K562 (cell line): ENCODE results near the gene SV2C. TPM values are rescaled to one million over a fixed set of nuclear protein-coding genes. Genes with fewer than 3 reads are reported as not detected.

Source experiments
- AFF4 ChIP-seq: sonication (generic); formaldehyde crosslinking; IDR thresholded peaks from 2 replicates; pipeline ENCODE4 v1.8.0; 2023; ENCODE audit warnings: mild to moderate bottlenecking, missing genetic modification reagents
- BCL6 ChIP-seq: fragments of 250-450 bp; sonication (Bioruptor Pico); IDR thresholded peaks from 2 replicates; pipeline ENCODE4 v1.4.0; 2020
- CXXC5 ChIP-seq: fragments of 250-450 bp; sonication (Bioruptor Pico); IDR thresholded peaks from 2 replicates; pipeline ENCODE4 v1.8.0; 2022; ENCODE audit warnings: inconsistent platforms, mild to moderate bottlenecking, moderate library complexity
- ESRRB ChIP-seq: fragments of 250-450 bp; sonication (Bioruptor Pico); IDR thresholded peaks from 2 replicates; pipeline ENCODE4 v1.5.0; 2020; ENCODE audit warnings: mild to moderate bottlenecking, moderate library complexity, borderline replicate concordance
- HMGN3 ChIP-seq: IDR thresholded peaks from 2 replicates; pipeline ENCODE4 v1.6.1; 2011; ENCODE audit warnings: borderline replicate concordance, low read depth, mild to moderate bottlenecking, mixed read lengths, low read length; ENCODE audit not compliant: insufficient read length; ENCODE audit errors: extremely low read depth
- IRF1 ChIP-seq: sonication (generic); formaldehyde crosslinking; IDR thresholded peaks from 2 replicates; pipeline ENCODE4 v1.8.0; 2022; ENCODE audit warnings: missing genetic modification reagents, mild to moderate bottlenecking, borderline replicate concordance
- KAT7 ChIP-seq: sonication (generic); formaldehyde crosslinking; IDR thresholded peaks from 2 replicates; pipeline ENCODE4 v1.8.0; 2022; ENCODE audit warnings: missing genetic modification reagents, mild to moderate bottlenecking, borderline replicate concordance
- MITF ChIP-seq: IDR thresholded peaks from 2 replicates; pipeline ENCODE4 v1.6.1; 2014; ENCODE audit warnings: antibody characterized with exemption
- MTF1 ChIP-seq: fragments of 250-450 bp; sonication (Bioruptor Pico); IDR thresholded peaks from 2 replicates; pipeline ENCODE4 v1.9.0; 2021; ENCODE audit warnings: moderate library complexity, mild to moderate bottlenecking, inconsistent platforms, borderline replicate concordance
- MYNN ChIP-seq, 2 experiments: sonication (generic); formaldehyde crosslinking in 1 of 2; IDR thresholded peaks; 2 replicates each; pipeline versions ENCODE4 v1.5.0 to v1.6.1; 2016 to 2020; ENCODE audit warnings: antibody characterized with exemption in 1 of 2, missing genetic modification reagents in 1 of 2
- PML ChIP-seq: IDR thresholded peaks from 2 replicates; pipeline ENCODE4 v1.6.1; 2012; ENCODE audit warnings: low read length, inconsistent platforms
- PRPF4 ChIP-seq: fragments of 200-400 bp; formaldehyde crosslinking; IDR thresholded peaks from one replicate; pipeline ENCODE4 v1.6.1; 2017; ENCODE audit warnings: low read length, low read depth, mild to moderate bottlenecking; ENCODE audit not compliant: insufficient read depth, poor library complexity, severe bottlenecking
- RAD21 ChIP-seq, 2 experiments: fragments of 250-450 bp in 1 of 2; fragments of 450-650 bp in 1 of 2; sonication (Bioruptor Pico) in 1 of 2; formaldehyde crosslinking in 1 of 2; IDR thresholded peaks in 1 of 2; conservative IDR thresholded peaks in 1 of 2; 2 replicates each; pipeline versions ENCODE4 v1.4.0 to v1.8.0; 2020 to 2022; ENCODE audit warnings: mild to moderate bottlenecking in 2 of 2, moderate library complexity in 1 of 2
- RNF2 ChIP-seq: sonication (generic); IDR thresholded peaks from 2 replicates; pipeline ENCODE4 v1.6.1; 2016
- SP2 ChIP-seq: IDR thresholded peaks from 2 replicates; pipeline ENCODE4 v1.6.1; 2011; ENCODE audit warnings: mild to moderate bottlenecking, low read depth, low read length, moderate library complexity; ENCODE audit not compliant: poor library complexity, severe bottlenecking; ENCODE audit errors: extremely low read depth
- TAF7 ChIP-seq: fragments of 450-650 bp; IDR thresholded peaks from 2 replicates; pipeline ENCODE4 v1.6.1; 2016; ENCODE audit warnings: missing genetic modification characterization, missing compliant biosample characterization
- ZBTB1 ChIP-seq: sonication (generic); formaldehyde crosslinking; IDR thresholded peaks from 2 replicates; pipeline ENCODE4 v1.8.1; 2023; ENCODE audit warnings: missing genetic modification reagents, low read depth, mild to moderate bottlenecking, borderline replicate concordance
- ZNF232 ChIP-seq: sonication (generic); formaldehyde crosslinking; IDR thresholded peaks from 2 replicates; pipeline ENCODE4 v1.8.0; 2022; ENCODE audit warnings: mild to moderate bottlenecking, missing genetic modification reagents
- polyA plus RNA-seq, 8 experiments: library from polyadenylated mRNA; depleted of rRNA in 4 of 8; stranded (reverse) in 5 of 8; unstranded in 3 of 8; fragments of >200 nt; fragmentation: Nextera tagmentation in 2 of 8; fragmentation: Illumina TruSeq in 1 of 8; extraction: Ambion mirVana in 2 of 8; extraction: Trizol in 1 of 8; gene quantifications; 2 replicates each; pipeline versions ENCODE4 v1.2.1 to v1.2.3, GENCODE V29; 2011 to 2014; ENCODE audit warnings: inconsistent platforms in 1 of 8, missing spikeins in 1 of 8
- total RNA-seq, 7 experiments: library from RNA; depleted of rRNA in 6 of 7; stranded (reverse); fragments of >200 nt in 6 of 7; fragmentation: Illumina TruSeq in 2 of 7; extraction: Trizol in 2 of 7; gene quantifications; 2 replicates each; pipeline versions ENCODE4 v1.2.1 to v1.2.3, GENCODE V29; 2011 to 2021; ENCODE audit warnings: low replicate concordance in 1 of 7
- TF ChIP-seq, protein P1 (sequence below): fragments of 250-450 bp; sonication (Bioruptor Pico); IDR thresholded peaks from 2 replicates; pipeline ENCODE4 v1.5.0; 2020; ENCODE audit warnings: mild to moderate bottlenecking, borderline replicate concordance

Gene SV2C
- total and polyA plus RNA-seq, 9 of the 15 experiments (the other 6 are each of a cell fraction or from before 2014, with no cell fraction given): 0.05 TPM; not detected in 8

DNA sequence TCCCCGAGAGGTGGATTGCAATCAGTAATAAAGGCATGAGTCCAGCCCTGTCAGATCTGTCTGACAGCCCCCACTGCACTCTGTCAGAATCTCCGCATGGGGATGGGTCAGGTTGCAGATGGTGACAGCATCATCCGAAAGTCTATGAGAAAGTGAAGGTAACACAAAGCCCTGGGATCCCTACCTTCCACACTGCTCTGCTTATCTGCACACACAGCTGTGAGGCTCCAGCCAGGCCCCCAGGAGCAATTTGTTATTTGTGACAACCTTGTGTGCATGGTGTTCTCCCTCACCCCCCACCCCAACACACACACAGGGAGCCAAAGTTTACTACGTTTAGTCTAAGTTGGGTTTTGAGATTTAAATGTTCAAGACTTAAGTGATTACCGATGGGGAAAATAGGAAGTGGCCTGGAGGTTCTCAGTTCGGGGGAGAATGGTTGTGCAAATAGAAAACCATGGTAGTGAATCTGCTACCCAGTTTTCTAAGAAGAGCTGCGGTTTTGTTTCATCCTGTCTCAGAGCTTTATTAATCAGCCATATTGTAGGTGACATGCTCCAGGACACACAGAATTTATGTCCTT is 92.7 kb downstream of the SV2C start (continued):
- TF ChIP-seq MITF (no peak), PRPF4 (no peak), BCL6 (no peak), KAT7 (CRISPR knock-in tag) (no peak), AFF4 (CRISPR knock-in tag) (no peak), TAF7 (no peak), MTF1 (CRISPR knock-in tag) (no peak), MYNN (IDR thresholded peaks at IDR 0.05) (0 out of 2 replicates have a peak, but pooled peaks have one; percentile 28), MYNN (CRISPR knock-in tag; IDR thresholded peaks at IDR 0.05) (no peak), HMGN3 (no peak), IRF1 (CRISPR knock-in tag) (no peak), ESRRB (no peak), PML (peak; percentile 70), ZBTB1 (CRISPR knock-in tag) (no peak), RNF2 (peak; percentile 60; the same call in 1 of the 2 replicates), CXXC5 (CRISPR knock-in tag) (peak; percentile 39; the same call in 1 of the 2 replicates), ZNF232 (CRISPR knock-in tag) (no peak), RAD21 (CRISPR knock-in tag; conservative IDR thresholded peaks at IDR 0.05 in 1 of 2, IDR thresholded peaks at IDR 0.05 in 1 of 2) (no peak), SP2 (no peak)
- TF ChIP-seq, protein P1, sequence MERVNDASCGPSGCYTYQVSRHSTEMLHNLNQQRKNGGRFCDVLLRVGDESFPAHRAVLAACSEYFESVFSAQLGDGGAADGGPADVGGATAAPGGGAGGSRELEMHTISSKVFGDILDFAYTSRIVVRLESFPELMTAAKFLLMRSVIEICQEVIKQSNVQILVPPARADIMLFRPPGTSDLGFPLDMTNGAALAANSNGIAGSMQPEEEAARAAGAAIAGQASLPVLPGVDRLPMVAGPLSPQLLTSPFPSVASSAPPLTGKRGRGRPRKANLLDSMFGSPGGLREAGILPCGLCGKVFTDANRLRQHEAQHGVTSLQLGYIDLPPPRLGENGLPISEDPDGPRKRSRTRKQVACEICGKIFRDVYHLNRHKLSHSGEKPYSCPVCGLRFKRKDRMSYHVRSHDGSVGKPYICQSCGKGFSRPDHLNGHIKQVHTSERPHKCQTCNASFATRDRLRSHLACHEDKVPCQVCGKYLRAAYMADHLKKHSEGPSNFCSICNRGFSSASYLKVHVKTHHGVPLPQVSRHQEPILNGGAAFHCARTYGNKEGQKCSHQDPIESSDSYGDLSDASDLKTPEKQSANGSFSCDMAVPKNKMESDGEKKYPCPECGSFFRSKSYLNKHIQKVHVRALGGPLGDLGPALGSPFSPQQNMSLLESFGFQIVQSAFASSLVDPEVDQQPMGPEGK (CRISPR knock-in tag): no peak
